Ishikawa (cell line): ENCODE measurements around the gene KMO.

ENCODE experiments used
- CEBPB ChIP-seq: IDR thresholded peaks from 2 replicates; pipeline ENCODE4 v1.6.1; 2012
- CREB1 ChIP-seq: IDR thresholded peaks from 2 replicates; pipeline ENCODE4 v1.6.1; 2012; ENCODE audit warnings: low read depth
- EGR1 ChIP-seq: IDR thresholded peaks from 2 replicates; pipeline ENCODE4 v1.6.1; 2012
- EP300 ChIP-seq: IDR thresholded peaks from 2 replicates; pipeline ENCODE4 v1.6.1; 2012; ENCODE audit warnings: borderline replicate concordance
- FOXM1 ChIP-seq: IDR thresholded peaks from 2 replicates; pipeline ENCODE4 v1.6.1; 2012; ENCODE audit warnings: low read depth, borderline replicate concordance
- MAX ChIP-seq: IDR thresholded peaks from 2 replicates; pipeline ENCODE4 v1.6.1; 2012
- NFIC ChIP-seq: IDR thresholded peaks from 2 replicates; pipeline ENCODE4 v1.6.1; 2012
- RAD21 ChIP-seq: IDR thresholded peaks from 2 replicates; pipeline ENCODE4 v1.6.1; 2012; ENCODE audit warnings: low read depth
- REST ChIP-seq: IDR thresholded peaks from 2 replicates; pipeline ENCODE4 v1.6.1; 2012; ENCODE audit warnings: low read depth, mild to moderate bottlenecking
- TAF1 ChIP-seq: IDR thresholded peaks from 2 replicates; pipeline ENCODE4 v1.6.1; 2012; ENCODE audit warnings: low read depth, mild to moderate bottlenecking
- TCF12 ChIP-seq: IDR thresholded peaks from 2 replicates; pipeline ENCODE4 v1.6.1; 2012; ENCODE audit warnings: low read depth
- TEAD4 ChIP-seq: IDR thresholded peaks from 2 replicates; pipeline ENCODE4 v1.6.1; 2012
- USF1 ChIP-seq: IDR thresholded peaks from 2 replicates; pipeline ENCODE4 v1.6.1; 2012
- YY1 ChIP-seq: IDR thresholded peaks from 2 replicates; pipeline ENCODE4 v1.6.1; 2012; ENCODE audit warnings: low read depth
- ZBTB7A ChIP-seq: IDR thresholded peaks from 2 replicates; pipeline ENCODE4 v1.6.1; 2012; ENCODE audit warnings: low read depth

The KMO gene

GRCh38 chr1:241532162-241532531 is at the start of gene KMO:
KMO (plus strand) TSS chr1:241532378; CDS start chr1:241532445, 67 bp downstream.
- TF ChIP-seq RAD21 (no peak), FOXM1 (no peak), TAF1 (no peak), EP300 (no peak), CREB1 (no peak), ZBTB7A (no peak), EGR1 (no peak), MAX (no peak), YY1 (no peak), USF1 (no peak), TEAD4 (no peak)

GRCh38 chr1:241482761-241483250 is 49.4 kb upstream of the KMO start:
- TF ChIP-seq TCF12: no peak
- no peak for TF ChIP-seq MAX
- no peak for TF ChIP-seq USF1
- TF ChIP-seq YY1: no peak
- TF ChIP-seq REST: no peak
- TF ChIP-seq EGR1: no peak
- TF ChIP-seq CEBPB: no peak
- no peak for TF ChIP-seq FOXM1
- TF ChIP-seq ZBTB7A: no peak
- no peak for TF ChIP-seq TEAD4
- no peak for TF ChIP-seq EP300
- no peak for TF ChIP-seq RAD21
- TF ChIP-seq CREB1: no peak

GRCh38 chr1:241485145-241485544 is 47.0 kb upstream of the KMO start:
- no peak for TF ChIP-seq CREB1
- no peak for TF ChIP-seq ZBTB7A
- no peak for TF ChIP-seq FOXM1
- TF ChIP-seq EGR1: no peak

- TF ChIP-seq RAD21: peak; percentile 30; the same call in 1 of the 2 replicates
- TF ChIP-seq TCF12: no peak
Measured at GRCh38 chr1:241485554-241485992, 46.6 kb upstream of the KMO start.

- TF ChIP-seq NFIC: no peak
- TF ChIP-seq RAD21: no peak
- no peak for TF ChIP-seq TAF1
- no peak for TF ChIP-seq FOXM1
- no peak for TF ChIP-seq USF1
- TF ChIP-seq EGR1: no peak
Measured at GRCh38 chr1:241488739-241489138, 43.4 kb upstream of the KMO start.

GRCh38 chr1:241495741-241496140 is 36.4 kb upstream of the KMO start:
- no peak for TF ChIP-seq YY1
- no peak for TF ChIP-seq TEAD4
- TF ChIP-seq USF1: no peak
- TF ChIP-seq NFIC: no peak
- TF ChIP-seq ZBTB7A: no peak
- TF ChIP-seq TAF1: no peak
- no peak for TF ChIP-seq TCF12
- no peak for TF ChIP-seq EP300
- TF ChIP-seq CEBPB: no peak
- no peak for TF ChIP-seq FOXM1
- TF ChIP-seq MAX: no peak
- no peak for TF ChIP-seq EGR1
- TF ChIP-seq RAD21: no peak
- no peak for TF ChIP-seq REST
- no peak for TF ChIP-seq CREB1
